HepG2 (cell line): ENCODE data around the gene CPLANE1. TPM values are rescaled to one million over a fixed set of nuclear protein-coding genes. Genes with fewer than 3 reads are reported as not detected.

ENCODE experiments used
- ATRX ChIP-seq: sonication (generic); formaldehyde crosslinking; IDR thresholded peaks from 2 replicates; pipeline ENCODE4 v1.4.0; 2020; ENCODE audit warnings: missing genetic modification reagents, borderline replicate concordance
- CTCF ChIP-seq: sonication (generic); formaldehyde crosslinking; IDR thresholded peaks from 2 replicates; pipeline ENCODE4 v1.5.0; 2020; ENCODE audit warnings: mild to moderate bottlenecking, missing genetic modification reagents, moderate library complexity
- FUBP1 ChIP-seq: sonication (generic); formaldehyde crosslinking; IDR thresholded peaks from 2 replicates; pipeline ENCODE4 v1.5.1; 2020; ENCODE audit warnings: missing genetic modification reagents, mild to moderate bottlenecking, borderline replicate concordance
- PATZ1 ChIP-seq: sonication (generic); formaldehyde crosslinking; IDR thresholded peaks from 2 replicates; pipeline ENCODE4 v1.4.0; 2020; ENCODE audit warnings: missing genetic modification reagents
- RFX3 ChIP-seq: IDR thresholded peaks from 2 replicates; pipeline ENCODE4 v1.6.1; 2016; ENCODE audit warnings: missing biosample characterization, missing genetic modification reagents
- U2AF1 ChIP-seq: fragments of 200-400 bp; formaldehyde crosslinking; optimal IDR thresholded peaks from 2 replicates; pipeline ENCODE3; 2017; ENCODE audit warnings: mild to moderate bottlenecking, low read depth, low read length
- ZFY ChIP-seq: sonication (generic); formaldehyde crosslinking; IDR thresholded peaks from 2 replicates; pipeline ENCODE4 v1.4.0; 2020; ENCODE audit warnings: missing genetic modification reagents
- ZNF513 ChIP-seq: sonication (generic); formaldehyde crosslinking; conservative IDR thresholded peaks from 2 replicates; pipeline ENCODE4 v1.5.0; 2020; ENCODE audit warnings: missing genetic modification reagents
- ZNF772 ChIP-seq: sonication (generic); formaldehyde crosslinking; IDR thresholded peaks from 2 replicates; pipeline ENCODE4 v1.5.0; 2020; ENCODE audit warnings: mild to moderate bottlenecking, missing genetic modification reagents
- polyA plus RNA-seq, 8 experiments: library from polyadenylated mRNA; depleted of rRNA in 3 of 8; stranded (reverse) in 7 of 8; unstranded in 1 of 8; fragments of >200 nt; fragmentation: Illumina TruSeq in 4 of 8; extraction: Trizol in 4 of 8; gene quantifications; 2 replicates each; pipeline versions ENCODE4 v1.2.1 to v1.2.3, GENCODE V29; 2011 to 2016; ENCODE audit warnings: low read depth in 4 of 8, missing spikeins in 1 of 8, mixed read lengths in 1 of 8; ENCODE audit not compliant: insufficient read depth in 1 of 8
- total RNA-seq, 5 experiments: library from RNA; depleted of rRNA; stranded (reverse); fragments of >200 nt; fragmentation: Illumina TruSeq; extraction: Trizol; gene quantifications; 2 replicates each; pipeline ENCODE4 v1.2.3, GENCODE V29; 2016; ENCODE audit warnings: low read depth in 1 of 5
- TF ChIP-seq, protein P1 (sequence below): sonication (generic); formaldehyde crosslinking; IDR thresholded peaks from 2 replicates; pipeline ENCODE4 v1.9.0; 2021; ENCODE audit warnings: mild to moderate bottlenecking, missing genetic modification reagents
- TF ChIP-seq, protein P2 (sequence below): sonication (generic); formaldehyde crosslinking; IDR thresholded peaks from 2 replicates; pipeline ENCODE4 v1.4.0; 2020; ENCODE audit warnings: missing genetic modification reagents, mild to moderate bottlenecking, borderline replicate concordance

CPLANE1 gene
- total and polyA plus RNA-seq, 2 of the 13 experiments (the other 11 are each of a cell fraction or from before 2014, with no cell fraction given), result 6.3 to 9.9 TPM

GRCh38 chr5:37249815-37250164 is 614 bp upstream of the CPLANE1 start (continued):
- TF ChIP-seq CTCF, result no peak
- TF ChIP-seq ZNF772 (CRISPR knock-in tag), result no peak
- no peak for TF ChIP-seq ZFY
- TF ChIP-seq U2AF1, result no peak
- TF ChIP-seq, protein P1, sequence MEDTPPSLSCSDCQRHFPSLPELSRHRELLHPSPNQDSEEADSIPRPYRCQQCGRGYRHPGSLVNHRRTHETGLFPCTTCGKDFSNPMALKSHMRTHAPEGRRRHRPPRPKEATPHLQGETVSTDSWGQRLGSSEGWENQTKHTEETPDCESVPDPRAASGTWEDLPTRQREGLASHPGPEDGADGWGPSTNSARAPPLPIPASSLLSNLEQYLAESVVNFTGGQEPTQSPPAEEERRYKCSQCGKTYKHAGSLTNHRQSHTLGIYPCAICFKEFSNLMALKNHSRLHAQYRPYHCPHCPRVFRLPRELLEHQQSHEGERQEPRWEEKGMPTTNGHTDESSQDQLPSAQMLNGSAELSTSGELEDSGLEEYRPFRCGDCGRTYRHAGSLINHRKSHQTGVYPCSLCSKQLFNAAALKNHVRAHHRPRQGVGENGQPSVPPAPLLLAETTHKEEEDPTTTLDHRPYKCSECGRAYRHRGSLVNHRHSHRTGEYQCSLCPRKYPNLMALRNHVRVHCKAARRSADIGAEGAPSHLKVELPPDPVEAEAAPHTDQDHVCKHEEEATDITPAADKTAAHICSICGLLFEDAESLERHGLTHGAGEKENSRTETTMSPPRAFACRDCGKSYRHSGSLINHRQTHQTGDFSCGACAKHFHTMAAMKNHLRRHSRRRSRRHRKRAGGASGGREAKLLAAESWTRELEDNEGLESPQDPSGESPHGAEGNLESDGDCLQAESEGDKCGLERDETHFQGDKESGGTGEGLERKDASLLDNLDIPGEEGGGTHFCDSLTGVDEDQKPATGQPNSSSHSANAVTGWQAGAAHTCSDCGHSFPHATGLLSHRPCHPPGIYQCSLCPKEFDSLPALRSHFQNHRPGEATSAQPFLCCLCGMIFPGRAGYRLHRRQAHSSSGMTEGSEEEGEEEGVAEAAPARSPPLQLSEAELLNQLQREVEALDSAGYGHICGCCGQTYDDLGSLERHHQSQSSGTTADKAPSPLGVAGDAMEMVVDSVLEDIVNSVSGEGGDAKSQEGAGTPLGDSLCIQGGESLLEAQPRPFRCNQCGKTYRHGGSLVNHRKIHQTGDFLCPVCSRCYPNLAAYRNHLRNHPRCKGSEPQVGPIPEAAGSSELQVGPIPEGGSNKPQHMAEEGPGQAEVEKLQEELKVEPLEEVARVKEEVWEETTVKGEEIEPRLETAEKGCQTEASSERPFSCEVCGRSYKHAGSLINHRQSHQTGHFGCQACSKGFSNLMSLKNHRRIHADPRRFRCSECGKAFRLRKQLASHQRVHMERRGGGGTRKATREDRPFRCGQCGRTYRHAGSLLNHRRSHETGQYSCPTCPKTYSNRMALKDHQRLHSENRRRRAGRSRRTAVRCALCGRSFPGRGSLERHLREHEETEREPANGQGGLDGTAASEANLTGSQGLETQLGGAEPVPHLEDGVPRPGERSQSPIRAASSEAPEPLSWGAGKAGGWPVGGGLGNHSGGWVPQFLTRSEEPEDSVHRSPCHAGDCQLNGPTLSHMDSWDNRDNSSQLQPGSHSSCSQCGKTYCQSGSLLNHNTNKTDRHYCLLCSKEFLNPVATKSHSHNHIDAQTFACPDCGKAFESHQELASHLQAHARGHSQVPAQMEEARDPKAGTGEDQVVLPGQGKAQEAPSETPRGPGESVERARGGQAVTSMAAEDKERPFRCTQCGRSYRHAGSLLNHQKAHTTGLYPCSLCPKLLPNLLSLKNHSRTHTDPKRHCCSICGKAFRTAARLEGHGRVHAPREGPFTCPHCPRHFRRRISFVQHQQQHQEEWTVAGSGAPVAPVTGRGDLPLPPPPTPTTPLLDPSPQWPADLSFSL, result no peak
- TF ChIP-seq ATRX (CRISPR knock-in tag), result no peak
- no peak for TF ChIP-seq ZNF513 (CRISPR knock-in tag)
- TF ChIP-seq FUBP1 (CRISPR knock-in tag), result no peak
- TF ChIP-seq, protein P2, sequence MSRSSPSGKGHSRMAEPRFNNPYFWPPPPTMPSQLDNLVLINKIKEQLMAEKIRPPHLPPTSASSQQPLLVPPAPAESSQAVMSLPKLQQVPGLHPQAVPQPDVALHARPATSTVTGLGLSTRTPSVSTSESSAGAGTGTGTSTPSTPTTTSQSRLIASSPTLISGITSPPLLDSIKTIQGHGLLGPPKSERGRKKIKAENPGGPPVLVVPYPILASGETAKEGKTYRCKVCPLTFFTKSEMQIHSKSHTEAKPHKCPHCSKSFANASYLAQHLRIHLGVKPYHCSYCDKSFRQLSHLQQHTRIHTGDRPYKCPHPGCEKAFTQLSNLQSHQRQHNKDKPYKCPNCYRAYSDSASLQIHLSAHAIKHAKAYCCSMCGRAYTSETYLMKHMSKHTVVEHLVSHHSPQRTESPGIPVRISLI (CRISPR knock-in tag), result no peak
- TF ChIP-seq RFX3 (CRISPR knock-in tag), result no peak
- no peak for TF ChIP-seq PATZ1 (CRISPR knock-in tag)
